Breast epithelium (tissue), 4 donors: ENCODE results near the gene YAF2. TPM values are rescaled to one million over a fixed set of nuclear protein-coding genes. Genes with fewer than 3 reads are reported as not detected.

ENCODE experiments used
- DNase-seq, 2 donors: peaks; one replicate each; pipeline ENCODE4 v3.0.0-alpha.2; 2019; ENCODE audit warnings: low spot score in 2 of 2
- H3K27ac ChIP-seq, 2 donors: fragments of 200-600 bp; sonication (generic) in 1 of 2; one replicate each; pipeline ENCODE4 v1.5.1; 2016 to 2019; ENCODE audit warnings: mild to moderate bottlenecking in 1 of 2
- H3K27me3 ChIP-seq, 2 donors: fragments of 200-600 bp; sonication (generic) in 1 of 2; one replicate each; pipeline versions ENCODE4 v1.5.1 to v1.6.0; 2017 to 2019; ENCODE audit warnings: control low read depth in 1 of 2, mild to moderate bottlenecking in 1 of 2
- H3K36me3 ChIP-seq: fragments of 200-600 bp; one replicate; pipeline ENCODE4 v1.5.1; 2019
- H3K4me1 ChIP-seq, 2 donors: fragments of 200-600 bp; sonication (generic); one replicate each; pipeline ENCODE4 v1.5.1; 2016 to 2019; ENCODE audit warnings: control low read depth in 1 of 2
- H3K4me3 ChIP-seq, 3 donors: fragments of 200-600 bp; sonication (generic); 1 replicate in 2 of 3; 2 replicates in 1 of 3; pipeline ENCODE4 v1.5.1; 2016 to 2019; ENCODE audit warnings: mild to moderate bottlenecking in 3 of 3, moderate library complexity in 2 of 3
- H3K9me3 ChIP-seq, 2 donors: fragments of 200-600 bp; sonication (generic) in 1 of 2; one replicate each; pipeline ENCODE4 v1.5.1; 2016 to 2019; ENCODE audit warnings: control low read depth in 1 of 2
- POLR2A ChIP-seq: fragments of 450-650 bp; IDR thresholded peaks from one replicate; pipeline ENCODE4 v1.6.1; 2016; ENCODE audit warnings: antibody characterized with exemption, mild to moderate bottlenecking, moderate library complexity
- POLR2AphosphoS5 ChIP-seq, 3 donors: sonication (generic); formaldehyde crosslinking; IDR thresholded peaks; one replicate each; pipeline ENCODE4 v1.6.1; 2017; ENCODE audit warnings: antibody characterized with exemption in 3 of 3
- intact Hi-C: fragments of 100-400 bp; cut with DNase I; formaldehyde crosslinking; loops from one replicate; pipeline ENCODE4 v1.15.1; 2023; ENCODE audit warnings: low total_unique reads
- total RNA-seq, 3 donors: library from RNA; depleted of rRNA; stranded (reverse); fragments of >200 nt; gene quantifications; one replicate each; pipeline ENCODE4 v1.1.0, GENCODE V29; 2016
- TF ChIP-seq, protein P1 (sequence below), 3 donors: fragments of 450-650 bp; IDR thresholded peaks; one replicate each; pipeline ENCODE4 v1.5.1; 2016 to 2017; ENCODE audit warnings: antibody characterized with exemption in 3 of 3, mild to moderate bottlenecking in 3 of 3, moderate library complexity in 3 of 3

The YAF2 gene
- total RNA-seq, 3 donors from 2014 or later, result 32.1 to 43.2 (median 39.4) TPM

DNA sequence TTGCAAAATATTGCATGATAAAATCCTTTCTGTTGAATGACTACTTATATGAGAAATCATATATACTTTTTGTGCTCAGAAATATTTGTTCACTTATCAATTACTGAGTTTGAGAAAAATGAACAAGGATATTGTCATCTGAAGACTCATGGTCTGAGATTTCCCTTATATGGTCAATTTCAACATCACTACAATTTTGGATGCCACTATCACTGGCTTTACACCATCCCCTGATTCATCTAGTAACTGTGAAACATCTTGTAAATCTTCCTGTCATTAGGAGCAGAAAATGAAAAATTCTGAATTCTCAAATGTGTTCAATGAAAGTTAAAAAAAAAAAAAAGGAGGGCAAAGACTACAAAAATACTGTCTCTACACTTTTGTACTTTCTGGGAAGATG is 71.5 kb downstream of the YAF2 start:
- Histone ChIP-seq H3K27me3 (no peaks in the 10 kb centered on the region), H3K27ac (no peak overlapping the region), H3K4me1 (no peaks in the 10 kb centered on the region), H3K4me3 (no peak overlapping the region), H3K9me3 (no peaks in the 10 kb centered on the region), H3K36me3 (no peaks in the 10 kb centered on the region)
- TF ChIP-seq, protein P1, sequence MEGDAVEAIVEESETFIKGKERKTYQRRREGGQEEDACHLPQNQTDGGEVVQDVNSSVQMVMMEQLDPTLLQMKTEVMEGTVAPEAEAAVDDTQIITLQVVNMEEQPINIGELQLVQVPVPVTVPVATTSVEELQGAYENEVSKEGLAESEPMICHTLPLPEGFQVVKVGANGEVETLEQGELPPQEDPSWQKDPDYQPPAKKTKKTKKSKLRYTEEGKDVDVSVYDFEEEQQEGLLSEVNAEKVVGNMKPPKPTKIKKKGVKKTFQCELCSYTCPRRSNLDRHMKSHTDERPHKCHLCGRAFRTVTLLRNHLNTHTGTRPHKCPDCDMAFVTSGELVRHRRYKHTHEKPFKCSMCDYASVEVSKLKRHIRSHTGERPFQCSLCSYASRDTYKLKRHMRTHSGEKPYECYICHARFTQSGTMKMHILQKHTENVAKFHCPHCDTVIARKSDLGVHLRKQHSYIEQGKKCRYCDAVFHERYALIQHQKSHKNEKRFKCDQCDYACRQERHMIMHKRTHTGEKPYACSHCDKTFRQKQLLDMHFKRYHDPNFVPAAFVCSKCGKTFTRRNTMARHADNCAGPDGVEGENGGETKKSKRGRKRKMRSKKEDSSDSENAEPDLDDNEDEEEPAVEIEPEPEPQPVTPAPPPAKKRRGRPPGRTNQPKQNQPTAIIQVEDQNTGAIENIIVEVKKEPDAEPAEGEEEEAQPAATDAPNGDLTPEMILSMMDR (IDR thresholded peaks at IDR 0.05), result no peak
- TF ChIP-seq POLR2A, result no peak
- TF ChIP-seq POLR2AphosphoS5 (IDR thresholded peaks at IDR 0.05), result no peak
- no peak for DNase-seq
- intact Hi-C loops, result no loop called here

DNA sequence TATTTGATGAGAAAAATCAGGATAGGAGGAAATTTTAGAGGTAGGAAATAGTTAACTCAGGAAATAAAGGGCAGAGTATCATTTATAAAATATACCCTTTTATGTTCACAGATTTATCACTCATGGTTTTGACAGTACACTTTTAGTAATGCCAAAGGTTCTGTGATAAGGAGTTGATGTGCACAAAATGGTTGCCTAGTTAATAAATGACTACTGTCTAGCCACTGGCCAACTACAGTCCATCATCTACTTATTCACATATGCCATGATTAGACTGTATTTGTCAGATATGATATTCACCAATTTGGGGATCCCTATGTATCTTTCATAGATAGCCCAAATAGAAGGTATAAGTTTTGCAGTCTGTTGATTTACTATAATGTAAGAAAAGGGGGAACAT is 74.1 kb downstream of the YAF2 start:
- intact Hi-C loops, result no loop called here
- Histone ChIP-seq H3K27me3 (no peaks in the 10 kb centered on the region), H3K4me3 (no peak overlapping the region), H3K27ac (no peak overlapping the region), H3K4me1 (no peaks in the 10 kb centered on the region), H3K9me3 (no peaks in the 10 kb centered on the region), H3K36me3 (peaks cover 5% of the 10 kb centered on the region)
- no peak for DNase-seq
- TF ChIP-seq POLR2A (no peak), POLR2AphosphoS5 (IDR thresholded peaks at IDR 0.05) (no peak)
- TF ChIP-seq, protein P1 (IDR thresholded peaks at IDR 0.05), result no peak

DNA sequence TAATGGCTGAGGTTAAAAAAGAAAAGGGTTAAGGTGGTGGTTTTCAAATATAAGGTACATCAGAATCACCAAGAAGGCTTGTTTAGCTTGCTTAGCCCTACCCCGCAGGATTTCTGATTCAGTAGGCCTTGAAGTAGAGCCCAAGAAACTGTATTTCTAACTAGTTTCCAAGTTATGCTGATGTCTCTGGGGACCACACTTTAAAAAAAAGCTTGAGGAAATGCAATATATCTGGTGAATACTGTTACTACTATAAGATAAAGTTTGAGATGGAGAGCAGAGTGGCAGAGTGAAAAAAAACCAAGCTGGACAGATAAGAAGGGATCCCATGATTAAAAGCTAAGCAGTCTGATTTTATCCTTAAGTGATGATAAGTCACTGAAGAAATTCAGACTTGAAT is 75.1 kb downstream of the YAF2 start:
- no peaks in the 10 kb centered on the region for H3K27me3 ChIP-seq
- no peaks in the 10 kb centered on the region for H3K4me1 ChIP-seq
- no peak for DNase-seq
- intact Hi-C loops, result no loop called here
- no peaks in the 10 kb centered on the region for H3K9me3 ChIP-seq
- TF ChIP-seq, protein P1 (IDR thresholded peaks at IDR 0.05), result no peak
- no peak for TF ChIP-seq POLR2AphosphoS5 (IDR thresholded peaks at IDR 0.05)
- no peak for TF ChIP-seq POLR2A
- no peak overlapping the region for H3K27ac ChIP-seq
- no peak overlapping the region for H3K4me3 ChIP-seq
- H3K36me3 ChIP-seq, result peaks cover 5% of the 10 kb centered on the region

DNA sequence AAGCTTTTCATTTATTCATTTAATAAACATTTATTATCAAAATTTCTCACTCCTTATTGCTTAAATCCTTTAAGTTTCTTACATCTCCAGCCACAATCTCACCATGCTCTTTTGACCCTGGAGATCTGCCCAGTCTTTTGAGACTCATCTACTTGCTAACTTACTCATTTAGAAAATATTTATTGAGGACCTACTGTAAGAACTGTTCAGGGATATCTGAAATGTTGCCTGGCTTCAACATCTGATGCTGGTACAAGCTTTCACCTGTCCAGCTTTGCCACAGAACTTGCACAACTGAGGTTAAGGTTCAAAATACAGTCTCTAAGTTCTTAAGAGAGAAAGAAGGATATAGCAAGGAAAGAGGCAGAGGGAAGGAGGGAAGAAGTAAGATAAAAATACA is 75.9 kb downstream of the YAF2 start:
- intact Hi-C loops, result no loop called here
- no peaks in the 10 kb centered on the region for H3K27me3 ChIP-seq
- TF ChIP-seq, protein P1 (IDR thresholded peaks at IDR 0.05), result no peak
- TF ChIP-seq POLR2AphosphoS5 (IDR thresholded peaks at IDR 0.05), result no peak

DNA sequence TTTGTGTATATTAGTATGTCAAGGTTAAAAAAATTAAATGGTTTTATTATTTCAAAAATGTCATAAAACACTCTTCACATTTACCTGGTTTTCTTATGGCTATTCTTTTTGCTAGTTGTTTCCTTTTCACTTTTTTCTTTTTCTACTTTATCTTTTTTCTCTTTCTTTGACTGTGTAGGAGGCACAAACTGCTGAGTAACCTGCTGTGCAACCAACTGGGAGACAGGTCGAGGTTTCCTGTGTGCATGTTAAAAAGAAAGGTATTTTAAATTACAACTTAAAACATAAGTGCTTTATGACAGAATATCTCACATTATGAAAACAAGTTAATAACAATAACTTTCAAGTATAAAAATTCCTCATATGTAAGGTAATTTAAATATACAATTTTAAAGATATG is 76.5 kb downstream of the YAF2 start:
- H3K27me3 ChIP-seq, result no peaks in the 10 kb centered on the region
- TF ChIP-seq, protein P1 (IDR thresholded peaks at IDR 0.05), result no peak
- no peak for TF ChIP-seq POLR2AphosphoS5 (IDR thresholded peaks at IDR 0.05)
- no peak for TF ChIP-seq POLR2A

More for the DNA sequence above, 75.9 kb downstream of the YAF2 start:
- H3K4me1 ChIP-seq, result no peaks in the 10 kb centered on the region
- H3K4me3 ChIP-seq, result no peak overlapping the region
- H3K27ac ChIP-seq, result no peak overlapping the region
- no peak for DNase-seq
- peaks cover 5% of the 10 kb centered on the region for H3K36me3 ChIP-seq
- no peaks in the 10 kb centered on the region for H3K9me3 ChIP-seq

More for the DNA sequence above, 76.5 kb downstream of the YAF2 start:
- H3K4me1 ChIP-seq, result no peaks in the 10 kb centered on the region
- intact Hi-C loops, result no loop called here
- no peak overlapping the region for H3K4me3 ChIP-seq
- DNase-seq, result no peak
- H3K27ac ChIP-seq, result no peak overlapping the region
- H3K36me3 ChIP-seq, result peaks cover 5% of the 10 kb centered on the region
- H3K9me3 ChIP-seq, result no peaks in the 10 kb centered on the region
